GM18951 (cell line): ENCODE results near the gene SND1.

ENCODE experiments used
- POLR2A ChIP-seq: IDR thresholded peaks from 4 replicates; pipeline ENCODE4 v1.6.1; 2011; ENCODE audit warnings: mild to moderate bottlenecking; ENCODE audit not compliant: insufficient read length, insufficient read depth; ENCODE audit errors: extremely low read depth
- in situ Hi-C: fragments of 300-500 bp; cut with MboI; formaldehyde crosslinking; loops from one replicate; pipeline ENCODE4 v1.12.0; 2022; ENCODE audit warnings: low sequenced_read_pairs, mixed read lengths, inconsistent platforms; ENCODE audit not compliant: unreplicated experiment

Gene SND1

DNA sequence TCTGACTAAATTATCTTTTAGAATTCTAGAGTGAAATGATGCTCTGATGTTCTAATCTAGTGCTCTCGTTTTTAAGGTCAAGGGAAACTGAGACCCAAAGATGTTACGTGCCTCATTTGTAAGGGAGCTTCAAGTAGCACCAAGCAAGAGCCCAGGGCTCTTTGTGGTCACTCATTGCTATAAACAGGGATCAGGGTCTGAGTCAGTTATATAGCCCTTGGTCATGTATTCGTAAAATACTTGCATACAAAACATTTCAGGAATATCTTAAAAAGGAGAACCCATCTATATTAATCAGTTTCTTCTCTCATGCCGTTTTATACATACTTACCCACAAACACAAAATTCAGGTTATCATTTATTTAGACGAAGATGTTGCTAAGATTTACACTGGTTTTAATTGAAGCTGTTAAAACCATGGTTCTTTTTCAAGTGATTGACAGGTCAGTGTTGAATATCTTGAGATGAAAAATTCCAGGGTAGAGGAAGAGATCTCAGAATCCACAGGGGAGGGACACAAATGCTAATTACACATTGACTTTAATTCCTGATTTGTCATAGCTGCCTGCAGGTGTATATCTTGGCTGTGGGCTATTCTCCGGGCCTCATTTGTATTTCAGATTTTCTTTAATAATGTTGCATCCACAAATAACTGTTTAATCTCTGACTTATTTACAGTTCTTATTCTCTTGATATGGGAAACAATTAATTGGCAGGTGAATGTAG lies 188.4 kb downstream of the SND1 start:
- TF ChIP-seq POLR2A: no peak
- in situ Hi-C loops: no loop called here

DNA sequence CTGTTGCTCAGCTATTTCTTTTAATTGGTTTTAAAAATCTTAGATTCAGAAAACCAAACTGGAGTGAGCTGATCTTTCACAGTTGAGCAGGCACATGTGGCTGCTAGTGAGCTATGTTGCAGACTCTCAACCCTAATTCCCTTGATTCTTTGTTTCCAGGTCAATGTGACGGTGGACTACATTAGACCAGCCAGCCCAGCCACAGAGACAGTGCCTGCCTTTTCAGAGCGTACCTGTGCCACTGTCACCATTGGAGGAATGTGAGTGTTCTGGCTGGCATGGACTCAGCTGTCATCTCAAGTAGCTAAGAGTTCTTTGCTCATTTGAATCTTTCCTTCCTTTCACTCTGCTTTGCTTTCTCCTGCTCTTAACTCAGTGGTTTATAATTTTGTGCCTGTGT lies 192.2 kb downstream of the SND1 start:
- TF ChIP-seq POLR2A: no peak
- in situ Hi-C loops: no loop called here

GRCh38 chr7:127844707-127845331 lies 192.8 kb downstream of the SND1 start:
- no peak for TF ChIP-seq POLR2A
- in situ Hi-C loops: no loop called here

GRCh38 chr7:127845522-127846214 lies 193.7 kb downstream of the SND1 start:
- in situ Hi-C loops: no loop called here
- TF ChIP-seq POLR2A: no peak

GRCh38 chr7:127847641-127848040 lies 195.6 kb downstream of the SND1 start:
- in situ Hi-C loops: no loop called here
- TF ChIP-seq POLR2A: no peak

DNA sequence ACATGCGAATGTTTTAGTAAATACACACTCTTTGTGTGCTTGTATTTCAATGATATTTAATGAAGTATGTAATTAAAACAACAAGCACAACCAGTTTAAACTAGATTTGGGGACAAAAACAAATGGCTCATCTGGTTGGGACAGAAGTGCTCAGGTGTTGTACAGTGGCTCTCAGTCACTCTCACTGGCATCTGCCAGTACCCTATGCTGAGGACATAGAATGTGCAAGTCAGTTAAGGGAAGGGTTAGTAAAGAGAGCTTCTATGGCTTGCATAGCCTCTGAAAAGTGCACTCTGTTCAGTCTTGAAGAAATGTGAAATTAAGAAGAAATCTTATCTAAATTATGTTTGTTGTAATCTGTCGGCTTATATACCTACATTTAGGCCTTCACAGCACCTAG lies 196.2 kb downstream of the SND1 start:
- in situ Hi-C loops: no loop called here
- TF ChIP-seq POLR2A: no peak

DNA sequence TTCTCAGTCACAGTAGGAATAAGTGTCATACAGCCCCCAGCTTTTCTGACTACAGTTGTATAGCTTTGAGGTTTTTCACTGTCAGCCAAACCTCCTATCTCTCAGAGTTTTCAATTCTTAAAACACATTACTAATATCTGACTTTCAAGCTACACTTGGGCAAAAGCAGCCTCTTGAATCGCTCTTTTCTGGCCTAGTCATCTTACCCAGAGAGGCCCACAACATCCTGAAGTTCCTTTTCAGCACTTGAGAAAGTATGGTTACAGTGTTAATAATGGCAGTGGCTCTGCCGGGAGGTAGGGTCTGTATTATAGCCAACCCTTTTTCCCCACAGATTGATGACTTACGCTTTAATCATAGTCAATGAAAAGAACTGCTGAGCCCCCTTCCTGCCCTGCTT lies 198.2 kb downstream of the SND1 start:
- in situ Hi-C loops: no loop called here
- no peak for TF ChIP-seq POLR2A

DNA sequence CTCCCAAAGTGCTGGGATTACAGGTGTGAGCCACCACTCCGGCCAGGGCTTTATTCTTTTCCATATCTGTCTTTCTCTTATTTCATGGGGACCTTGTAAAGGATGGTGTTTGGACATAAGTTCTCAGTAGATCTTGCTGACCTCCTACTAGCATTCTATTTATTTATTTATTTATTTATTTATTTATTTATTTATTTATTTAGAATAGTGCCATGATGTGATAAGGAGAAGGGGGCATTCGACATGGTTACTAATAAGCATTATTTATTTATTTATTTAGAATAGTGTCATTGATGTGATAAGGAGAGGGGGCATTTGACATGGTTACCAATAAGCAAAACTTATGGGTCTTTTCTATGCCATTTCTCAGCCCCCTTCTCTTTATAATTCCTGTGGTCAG lies 202.4 kb downstream of the SND1 start:
- TF ChIP-seq POLR2A: no peak
- in situ Hi-C loops: no loop called here

GRCh38 chr7:127857464-127857841 lies 205.5 kb downstream of the SND1 start:
- in situ Hi-C loops: no loop called here
- TF ChIP-seq POLR2A: no peak

DNA sequence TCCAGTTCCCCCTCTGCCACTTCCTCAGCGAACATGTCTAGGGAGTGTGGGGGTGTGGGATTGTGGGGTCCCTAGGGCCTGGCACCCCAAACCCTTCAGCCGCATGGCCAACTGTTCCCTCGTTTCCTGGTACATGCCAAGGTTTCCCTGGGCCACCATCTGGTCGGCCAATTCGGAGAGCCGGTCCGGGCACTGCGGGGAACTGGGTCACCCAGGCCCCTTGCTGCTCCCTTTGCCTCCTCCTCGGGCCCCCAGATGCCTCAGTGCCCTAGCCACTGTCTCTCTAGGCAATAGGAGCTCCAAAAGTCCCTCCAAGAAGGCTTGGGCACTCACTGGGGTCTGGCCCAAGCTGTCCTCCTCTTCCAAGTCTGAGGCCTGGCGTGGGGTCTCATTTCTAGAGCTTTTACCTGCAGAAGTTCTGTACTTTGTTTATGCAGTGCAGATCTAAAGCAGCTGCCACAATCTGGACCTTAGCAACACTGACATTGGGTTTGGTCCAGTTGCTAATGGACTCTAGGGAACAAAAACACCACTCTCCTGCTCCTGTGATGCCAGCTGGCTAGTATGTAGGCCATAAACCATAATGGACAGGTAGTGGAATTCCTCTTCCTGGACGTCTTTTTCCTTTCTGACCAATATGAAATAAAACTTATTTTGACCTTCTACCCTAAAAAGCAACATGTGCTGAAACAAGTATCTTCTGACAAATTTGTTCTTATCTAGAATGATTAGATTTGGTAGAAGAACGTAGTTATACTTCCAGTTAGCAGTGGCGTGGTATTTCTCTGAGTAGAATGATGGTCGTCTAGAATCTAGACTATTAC lies 206.3 kb downstream of the SND1 start:
- no peak for TF ChIP-seq POLR2A
- in situ Hi-C loops: no loop called here

DNA sequence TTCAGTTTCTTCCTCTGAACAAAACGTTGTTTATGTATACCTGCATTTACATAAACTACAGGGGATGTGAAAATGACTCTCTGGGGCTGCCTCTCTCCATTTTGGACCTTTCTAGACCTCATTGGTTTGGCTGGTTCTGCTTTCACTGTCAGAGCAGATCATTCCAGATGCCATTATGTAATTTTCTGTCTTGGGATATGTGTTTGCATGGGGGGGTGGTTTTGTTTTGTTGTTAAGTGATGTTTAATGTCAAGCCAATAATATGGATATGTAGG lies 206.9 kb downstream of the SND1 start:
- TF ChIP-seq POLR2A: no peak
- in situ Hi-C loops: no loop called here

GRCh38 chr7:127859330-127859729 lies 207.3 kb downstream of the SND1 start:
- in situ Hi-C loops: no loop called here
- TF ChIP-seq POLR2A: no peak

DNA sequence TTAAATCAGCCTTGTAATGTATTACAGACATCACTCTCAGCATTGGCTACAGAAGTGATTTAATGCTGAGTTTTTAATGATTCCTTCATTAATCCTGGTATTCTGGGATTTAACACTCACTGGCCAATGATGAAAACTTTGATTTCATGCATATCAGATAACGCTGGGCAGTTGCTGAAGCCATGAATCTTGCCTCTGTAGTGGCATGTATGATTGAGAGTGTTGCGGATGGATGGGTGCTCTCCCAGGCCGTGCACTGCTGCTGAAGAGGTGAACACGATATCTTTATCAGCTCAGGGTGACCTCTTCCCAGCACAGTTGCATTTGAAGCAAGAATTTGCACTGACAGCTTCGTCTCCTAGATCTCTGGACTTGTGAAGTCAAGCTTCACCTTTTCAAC lies 210.5 kb downstream of the SND1 start:
- TF ChIP-seq POLR2A: no peak
- in situ Hi-C loops: no loop called here
